ENCODE data around the gene WASF2.

Gene WASF2

GRCh38 chr1:27405074-27405473 is 84.9 kb downstream of the WASF2 start:
- Histone ChIP-seq H2AK5ac (ENCODE audit: low read length, severe bottlenecking) (peak overlapping the region; percentile 18), H2BK120ac (ENCODE audit: low read depth, low read length) (no peak overlapping the region)

GRCh38 chr1:27403931-27404330 is 86.0 kb downstream of the WASF2 start:
- Histone ChIP-seq H4K91ac (ENCODE audit: low read length) (no peak overlapping the region), H3K27me3 (ENCODE audit: control insufficient read depth in 1 of 2, insufficient read depth in 1 of 2, low read length in 2 of 2) (peaks cover 0 to 3% of the 10 kb centered on the region in 2 experiments), H2AFZ (ENCODE audit: low read depth, low read length) (no peak overlapping the region), H2BK120ac (ENCODE audit: low read depth, low read length) (no peak overlapping the region), H2BK5ac (ENCODE audit: low read depth, low read length, poor library complexity, severe bottlenecking) (no peak overlapping the region), H3K4me3 (ENCODE audit: insufficient read depth in 1 of 2, low read depth in 1 of 2, low read length in 2 of 2) (peak overlapping the region in 1 of 2 experiments; percentile 36), H2BK15ac (ENCODE audit: low read depth, poor library complexity, severe bottlenecking) (no peak overlapping the region), H3K9ac (ENCODE audit: low read length) (peak overlapping the region; percentile 67), H2BK12ac (ENCODE audit: low read length in 2 of 2) (peak overlapping the region in 1 of 2 experiments; percentile 49), H3K4ac (ENCODE audit: low read depth in 1 of 2, low read length in 2 of 2) (no peak overlapping the region), H4K8ac (ENCODE audit: low read length) (no peak overlapping the region), H2AK5ac (ENCODE audit: low read length, severe bottlenecking) (peak overlapping the region; percentile 57), H3K18ac (ENCODE audit: low read depth in 1 of 2, low read length in 2 of 2) (peak overlapping the region in 1 of 2 experiments; percentile 61), H3K4me1 (ENCODE audit: control insufficient read depth, insufficient read depth, low read depth, low read length) (peaks cover 51% of the 10 kb centered on the region), H3K36me3 (ENCODE audit: control insufficient read depth in 1 of 2, insufficient read depth in 2 of 2, low read depth in 1 of 2, low read length in 2 of 2) (peaks cover 33 to 36% of the 10 kb centered on the region in 2 experiments), H3K4me2 (ENCODE audit: low read length, poor library complexity, severe bottlenecking) (no peak overlapping the region), H3K79me1 (replicated peaks; ENCODE audit: low read length, poor library complexity, severe bottlenecking) (peaks cover 11% of the 10 kb centered on the region), H3K27ac (ENCODE audit: low read length, poor library complexity, severe bottlenecking) (peak overlapping the region; percentile 69), H3K23ac (ENCODE audit: low read length in 2 of 2) (no peak overlapping the region), H3K9me3 (ENCODE audit: control insufficient read depth, low read length) (no peaks in the 10 kb centered on the region), H3K14ac (ENCODE audit: low read length in 2 of 2) (peak overlapping the region in 1 of 2 experiments; percentile 31)
- DNase-seq: no peak

More at GRCh38 chr1:27405074-27405473, 84.9 kb downstream of the WASF2 start:
- peak overlapping the region; percentile 67 for H3K9ac ChIP-seq (ENCODE audit: low read length)
- no peak overlapping the region for H3K4me3 ChIP-seq (ENCODE audit: insufficient read depth in 1 of 2, low read depth in 1 of 2, low read length in 2 of 2)
- peak; percentile 91 for DNase-seq
- peak overlapping the region in 1 of 2 experiments; percentile 75 for H3K14ac ChIP-seq (ENCODE audit: low read length in 2 of 2)
- no peak overlapping the region for H3K4me2 ChIP-seq (ENCODE audit: low read length, poor library complexity, severe bottlenecking)
- peaks cover 40 to 45% of the 10 kb centered on the region in 2 experiments for H3K36me3 ChIP-seq (ENCODE audit: control insufficient read depth in 1 of 2, insufficient read depth in 2 of 2, low read depth in 1 of 2, low read length in 2 of 2)
- peak overlapping the region; percentile 81 to 94 for H3K18ac ChIP-seq (ENCODE audit: low read depth in 1 of 2, low read length in 2 of 2)
- peak overlapping the region in 1 of 2 experiments; percentile 61 for H3K23ac ChIP-seq (ENCODE audit: low read length in 2 of 2)
- H2BK5ac ChIP-seq (ENCODE audit: low read depth, low read length, poor library complexity, severe bottlenecking): peak overlapping the region; percentile 71
- 54% methylated on average over 13 of the region's 13 CpGs for WGBS
- H2BK12ac ChIP-seq (ENCODE audit: low read length in 2 of 2): peak overlapping the region; percentile 20 to 79
- H3K27ac ChIP-seq (ENCODE audit: low read length, poor library complexity, severe bottlenecking): peak overlapping the region; percentile 94
- H3K27me3 ChIP-seq (ENCODE audit: control insufficient read depth in 1 of 2, insufficient read depth in 1 of 2, low read length in 2 of 2): no peaks in the 10 kb centered on the region
- peaks cover 41% of the 10 kb centered on the region for H3K4me1 ChIP-seq (ENCODE audit: control insufficient read depth, insufficient read depth, low read depth, low read length)
- H4K91ac ChIP-seq (ENCODE audit: low read length): peak overlapping the region; percentile 91
- peak overlapping the region; percentile 61 to 64 for H3K4ac ChIP-seq (ENCODE audit: low read depth in 1 of 2, low read length in 2 of 2)
- peaks cover 11% of the 10 kb centered on the region for H3K79me1 ChIP-seq (replicated peaks; ENCODE audit: low read length, poor library complexity, severe bottlenecking)
- H2BK15ac ChIP-seq (ENCODE audit: low read depth, poor library complexity, severe bottlenecking): peak overlapping the region; percentile 62
- peak overlapping the region; percentile 10 for H4K8ac ChIP-seq (ENCODE audit: low read length)
- H2AFZ ChIP-seq (ENCODE audit: low read depth, low read length): no peak overlapping the region
- H3K9me3 ChIP-seq (ENCODE audit: control insufficient read depth, low read length): no peaks in the 10 kb centered on the region

- Histone ChIP-seq H3K36me3 (ENCODE audit: control insufficient read depth in 1 of 2, insufficient read depth in 2 of 2, low read depth in 1 of 2, low read length in 2 of 2) (peaks cover 26 to 29% of the 10 kb centered on the region in 2 experiments), H3K4ac (ENCODE audit: low read depth in 1 of 2, low read length in 2 of 2) (peak overlapping the region in 1 of 2 experiments; percentile 60), H2BK120ac (ENCODE audit: low read depth, low read length) (no peak overlapping the region), H3K4me2 (ENCODE audit: low read length, poor library complexity, severe bottlenecking) (no peak overlapping the region), H2AK5ac (ENCODE audit: low read length, severe bottlenecking) (peak overlapping the region; percentile 72), H2AFZ (ENCODE audit: low read depth, low read length) (no peak overlapping the region), H3K9me3 (ENCODE audit: control insufficient read depth, low read length) (no peaks in the 10 kb centered on the region), H3K27me3 (ENCODE audit: control insufficient read depth in 1 of 2, insufficient read depth in 1 of 2, low read length in 2 of 2) (peaks cover 0 to 3% of the 10 kb centered on the region in 2 experiments), H3K79me1 (replicated peaks; ENCODE audit: low read length, poor library complexity, severe bottlenecking) (peaks cover 9% of the 10 kb centered on the region), H2BK12ac (ENCODE audit: low read length in 2 of 2) (peak overlapping the region in 1 of 2 experiments; percentile 67), H2BK15ac (ENCODE audit: low read depth, poor library complexity, severe bottlenecking) (no peak overlapping the region), H4K8ac (ENCODE audit: low read length) (no peak overlapping the region), H3K9ac (ENCODE audit: low read length) (peak overlapping the region; percentile 67), H2BK5ac (ENCODE audit: low read depth, low read length, poor library complexity, severe bottlenecking) (peak overlapping the region; percentile 63), H3K23ac (ENCODE audit: low read length in 2 of 2) (no peak overlapping the region), H4K91ac (ENCODE audit: low read length) (peak overlapping the region; percentile 67), H3K4me1 (ENCODE audit: control insufficient read depth, insufficient read depth, low read depth, low read length) (peaks cover 51% of the 10 kb centered on the region), H3K18ac (ENCODE audit: low read depth in 1 of 2, low read length in 2 of 2) (peak overlapping the region; percentile 2 to 61), H3K14ac (ENCODE audit: low read length in 2 of 2) (no peak overlapping the region), H3K27ac (ENCODE audit: low read length, poor library complexity, severe bottlenecking) (peak overlapping the region; percentile 69), H3K4me3 (ENCODE audit: insufficient read depth in 1 of 2, low read depth in 1 of 2, low read length in 2 of 2) (peak overlapping the region in 1 of 2 experiments; percentile 36)
- DNase-seq: peak; percentile 67
- 35% methylated on average over 24 of the region's 24 CpGs for WGBS
Measured at GRCh38 chr1:27403065-27403726, 86.8 kb downstream of the WASF2 start.

GRCh38 chr1:27402349-27402754 is 87.6 kb downstream of the WASF2 start:
- Histone ChIP-seq H2BK12ac (ENCODE audit: low read length in 2 of 2) (peak overlapping the region; percentile 8 to 23), H3K9ac (ENCODE audit: low read length) (peak overlapping the region; percentile 67), H3K36me3 (ENCODE audit: control insufficient read depth in 1 of 2, insufficient read depth in 2 of 2, low read depth in 1 of 2, low read length in 2 of 2) (peaks cover 19 to 20% of the 10 kb centered on the region in 2 experiments), H2AFZ (ENCODE audit: low read depth, low read length) (no peak overlapping the region), H3K4me1 (ENCODE audit: control insufficient read depth, insufficient read depth, low read depth, low read length) (peaks cover 51% of the 10 kb centered on the region), H2BK5ac (ENCODE audit: low read depth, low read length, poor library complexity, severe bottlenecking) (no peak overlapping the region), H3K9me3 (ENCODE audit: control insufficient read depth, low read length) (no peaks in the 10 kb centered on the region), H3K18ac (ENCODE audit: low read depth in 1 of 2, low read length in 2 of 2) (peak overlapping the region; percentile 16 to 71), H3K4ac (ENCODE audit: low read depth in 1 of 2, low read length in 2 of 2) (no peak overlapping the region), H2BK15ac (ENCODE audit: low read depth, poor library complexity, severe bottlenecking) (no peak overlapping the region), H3K23ac (ENCODE audit: low read length in 2 of 2) (no peak overlapping the region), H2BK120ac (ENCODE audit: low read depth, low read length) (no peak overlapping the region), H2AK5ac (ENCODE audit: low read length, severe bottlenecking) (peak overlapping the region; percentile 72), H3K4me3 (ENCODE audit: insufficient read depth in 1 of 2, low read depth in 1 of 2, low read length in 2 of 2) (no peak overlapping the region), H4K8ac (ENCODE audit: low read length) (peak overlapping the region; percentile 70), H3K4me2 (ENCODE audit: low read length, poor library complexity, severe bottlenecking) (no peak overlapping the region), H3K79me1 (replicated peaks; ENCODE audit: low read length, poor library complexity, severe bottlenecking) (peaks cover 4% of the 10 kb centered on the region), H4K91ac (ENCODE audit: low read length) (peak overlapping the region; percentile 4), H3K27me3 (ENCODE audit: control insufficient read depth in 1 of 2, insufficient read depth in 1 of 2, low read length in 2 of 2) (peaks cover 0 to 3% of the 10 kb centered on the region in 2 experiments), H3K14ac (ENCODE audit: low read length in 2 of 2) (no peak overlapping the region), H3K27ac (ENCODE audit: low read length, poor library complexity, severe bottlenecking) (peak overlapping the region; percentile 69)
- 83% methylated on average over 8 of the region's 8 CpGs for WGBS
- peak; percentile 55 for DNase-seq

Measured in mesenchymal stem cell (in vitro differentiated cells and primary cell).